CD4-positive, alpha-beta T cell treated with Interleukin-17A for 4 hours (primary cell): ENCODE results near the gene TRIM36.

Source experiments
- DNase-seq: peaks from one replicate; pipeline ENCODE4 v3.0.0-alpha.2; 2020; ENCODE audit warnings: mixed read lengths

TRIM36 gene

GRCh38 chr5:115169487-115170133 is at the start of gene TRIM36:
Gene TRIM36 (minus strand): TSS chr5:115169908. CDS start chr5:115169634, 274 bp downstream.
- DNase-seq: peak; percentile 86

DNA sequence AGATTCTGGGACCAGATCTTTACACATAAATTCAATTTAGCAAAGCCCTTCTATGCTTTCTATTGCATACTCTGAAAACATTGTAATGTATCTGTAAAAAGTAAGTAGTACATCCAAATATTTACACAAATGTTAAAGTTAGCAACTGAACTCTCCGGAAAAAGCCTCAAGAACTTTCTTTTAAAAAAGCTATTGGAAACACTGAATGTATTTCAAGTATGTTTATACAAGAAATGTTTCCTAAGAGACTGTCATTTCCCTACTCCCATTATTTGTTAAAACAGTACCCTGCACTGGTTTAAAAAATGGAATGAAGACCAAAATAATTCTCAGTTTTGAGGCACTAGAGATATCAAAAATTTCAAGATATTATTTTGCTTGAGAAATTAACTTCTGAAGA is 44.8 kb upstream of the TRIM36 start:
- no peak for DNase-seq

- no peak for DNase-seq
These were observed 39.6 kb upstream of the TRIM36 start for GRCh38 chr5:115209279-115209678.

GRCh38 chr5:115202952-115203351 is 33.2 kb upstream of the TRIM36 start:
- no peak for DNase-seq

- DNase-seq: no peak
These were observed 26.5 kb upstream of the TRIM36 start for GRCh38 chr5:115196161-115196560.

- no peak for DNase-seq
These were observed 25.0 kb upstream of the TRIM36 start for GRCh38 chr5:115194676-115195075.

DNA sequence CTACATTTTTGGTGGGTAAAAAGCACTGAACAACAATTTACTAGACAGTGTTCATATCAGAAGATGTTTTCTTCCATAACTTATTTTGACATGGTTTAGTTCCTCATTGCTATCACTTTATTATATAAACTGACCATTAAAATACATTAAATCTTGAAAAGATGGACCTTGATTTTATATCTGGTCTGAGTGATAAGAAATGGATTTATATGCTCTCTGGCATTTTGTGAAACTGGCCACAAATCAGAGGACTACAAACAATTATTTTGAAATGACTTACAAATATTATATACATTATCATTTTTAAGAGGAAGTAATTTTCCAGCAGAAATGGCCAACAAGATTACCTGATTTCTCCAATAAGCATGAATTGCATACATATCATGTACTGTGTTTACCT is 23.6 kb upstream of the TRIM36 start:
- DNase-seq: no peak

GRCh38 chr5:115192098-115192497 is 22.4 kb upstream of the TRIM36 start:
- DNase-seq: no peak

GRCh38 chr5:115191474-115192031 is 21.8 kb upstream of the TRIM36 start:
- no peak for DNase-seq

GRCh38 chr5:115190388-115190787 is 20.7 kb upstream of the TRIM36 start:
- no peak for DNase-seq

- no peak for DNase-seq
These were observed 20.2 kb upstream of the TRIM36 start for GRCh38 chr5:115189866-115190265.

- no peak for DNase-seq
These were observed 17.1 kb upstream of the TRIM36 start for GRCh38 chr5:115186794-115187193.

DNA sequence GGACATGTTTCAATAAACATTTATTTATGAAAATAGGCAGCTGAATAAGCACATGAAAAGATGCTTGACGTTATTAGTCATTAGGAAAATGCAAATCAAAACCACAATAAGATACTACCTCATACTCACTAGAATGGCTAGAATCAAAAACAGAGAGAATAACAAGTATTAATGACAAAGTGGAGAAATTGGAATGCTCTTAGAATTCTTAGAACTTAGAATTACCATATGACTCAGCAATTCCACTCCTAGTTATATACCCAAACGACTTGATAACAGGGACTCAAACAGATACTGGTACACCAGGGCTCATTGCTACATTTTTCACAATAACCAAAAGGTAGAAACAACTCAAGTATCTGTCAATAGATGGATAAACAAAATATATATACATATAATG is 15.1 kb upstream of the TRIM36 start:
- no peak for DNase-seq

- no peak for DNase-seq
These were observed 12.0 kb upstream of the TRIM36 start for GRCh38 chr5:115181757-115182156.

GRCh38 chr5:115180165-115180709 is 10.5 kb upstream of the TRIM36 start:
- peak; percentile 32 for DNase-seq

- peak; percentile 6 for DNase-seq
These were observed 9.9 kb upstream of the TRIM36 start for GRCh38 chr5:115179394-115180164.

DNA sequence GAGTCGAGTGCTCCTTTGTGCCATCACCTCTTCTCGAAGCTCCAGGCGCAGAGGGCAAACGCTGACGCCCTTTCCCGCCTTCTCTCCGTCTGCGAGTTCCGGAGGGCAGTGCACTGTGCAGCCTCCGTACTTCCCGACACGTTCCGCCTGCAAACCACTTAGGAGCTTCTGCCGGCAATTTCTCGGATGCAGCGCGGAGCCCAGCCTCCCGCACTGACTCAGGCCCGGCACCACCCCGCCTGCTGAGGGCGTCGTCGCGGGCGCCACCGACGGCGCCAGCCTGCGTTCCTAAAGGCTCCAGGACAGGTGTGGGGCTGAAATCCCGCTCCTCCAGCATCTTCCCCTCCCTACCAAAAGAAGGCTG is 9.3 kb upstream of the TRIM36 start:
- no peak for DNase-seq

DNA sequence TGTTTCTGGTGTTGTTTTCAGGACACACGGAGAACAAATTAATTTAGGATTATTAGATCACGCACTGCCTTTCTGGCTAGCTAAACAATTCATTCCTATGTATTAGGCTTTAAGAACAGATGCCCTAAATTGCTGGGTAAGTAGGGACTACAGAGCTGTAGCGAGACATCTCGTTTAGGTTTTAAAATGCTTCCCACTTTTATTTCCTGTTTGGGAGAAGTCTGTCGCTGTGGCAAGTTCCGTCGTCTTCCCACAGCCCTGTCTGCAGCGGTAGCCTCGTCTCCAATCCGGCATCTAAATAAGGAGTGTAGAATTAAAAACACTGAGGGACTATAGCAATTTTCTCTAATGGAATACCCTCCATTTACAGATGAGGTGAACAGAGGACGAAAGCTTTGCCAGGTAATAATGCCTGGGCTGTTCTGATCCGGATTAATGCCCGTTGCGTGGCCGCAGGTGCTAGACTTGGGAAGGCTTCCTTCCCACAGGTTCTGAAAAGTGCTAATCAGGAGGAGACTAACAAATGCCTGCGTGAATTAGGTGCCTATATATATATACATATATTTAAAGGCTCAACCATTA is 1.3 kb upstream of the TRIM36 start:
- DNase-seq: no peak

GRCh38 chr5:115170134-115170928 is 623 bp upstream of the TRIM36 start:
- DNase-seq: peak; percentile 7

DNA sequence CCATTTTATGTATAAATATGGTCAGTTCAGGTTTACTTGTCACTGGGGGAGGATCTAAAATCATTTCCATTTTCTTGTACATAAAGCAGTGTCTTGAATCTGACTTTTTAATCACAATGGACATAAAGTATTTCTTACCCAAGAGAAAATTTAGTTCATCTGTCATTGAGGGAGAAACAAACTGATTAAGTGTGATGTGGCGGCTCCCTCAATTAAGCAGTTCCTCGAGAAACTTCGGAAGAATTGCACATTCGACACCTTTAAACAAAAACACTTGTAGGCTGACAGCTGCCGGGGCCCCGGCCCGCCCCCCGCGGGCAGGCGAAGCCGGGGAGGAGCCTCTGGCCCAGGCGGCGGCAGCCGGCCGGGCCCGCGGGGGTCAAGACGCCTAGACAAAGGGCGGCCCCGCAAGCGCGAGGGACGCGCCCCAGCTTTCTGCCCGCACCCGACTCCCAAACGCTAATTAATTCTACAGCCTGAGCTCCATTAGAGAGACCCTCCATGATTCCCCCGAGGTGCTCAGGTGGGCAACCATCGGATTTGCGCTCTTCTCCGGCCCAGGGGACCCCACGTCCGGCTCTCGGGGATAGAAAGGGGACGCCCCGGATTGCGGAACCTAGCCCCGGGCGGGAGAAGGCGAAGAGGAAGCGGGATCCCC is 750 bp downstream of the TRIM36 start:
- no peak for DNase-seq

GRCh38 chr5:115166744-115167393 is 2.8 kb downstream of the TRIM36 start:
- DNase-seq: no peak

GRCh38 chr5:115165790-115166189 is 3.9 kb downstream of the TRIM36 start:
- DNase-seq: no peak
